NCI-H187 (cell line): Measurements from ENCODE around the gene PDZD4.

Source experiments
- DNase-seq, 2 experiments: peaks; one replicate each; lab custom pipeline; 2025; lab: John Stamatoyannopoulos, UW

PDZD4 gene

DNA sequence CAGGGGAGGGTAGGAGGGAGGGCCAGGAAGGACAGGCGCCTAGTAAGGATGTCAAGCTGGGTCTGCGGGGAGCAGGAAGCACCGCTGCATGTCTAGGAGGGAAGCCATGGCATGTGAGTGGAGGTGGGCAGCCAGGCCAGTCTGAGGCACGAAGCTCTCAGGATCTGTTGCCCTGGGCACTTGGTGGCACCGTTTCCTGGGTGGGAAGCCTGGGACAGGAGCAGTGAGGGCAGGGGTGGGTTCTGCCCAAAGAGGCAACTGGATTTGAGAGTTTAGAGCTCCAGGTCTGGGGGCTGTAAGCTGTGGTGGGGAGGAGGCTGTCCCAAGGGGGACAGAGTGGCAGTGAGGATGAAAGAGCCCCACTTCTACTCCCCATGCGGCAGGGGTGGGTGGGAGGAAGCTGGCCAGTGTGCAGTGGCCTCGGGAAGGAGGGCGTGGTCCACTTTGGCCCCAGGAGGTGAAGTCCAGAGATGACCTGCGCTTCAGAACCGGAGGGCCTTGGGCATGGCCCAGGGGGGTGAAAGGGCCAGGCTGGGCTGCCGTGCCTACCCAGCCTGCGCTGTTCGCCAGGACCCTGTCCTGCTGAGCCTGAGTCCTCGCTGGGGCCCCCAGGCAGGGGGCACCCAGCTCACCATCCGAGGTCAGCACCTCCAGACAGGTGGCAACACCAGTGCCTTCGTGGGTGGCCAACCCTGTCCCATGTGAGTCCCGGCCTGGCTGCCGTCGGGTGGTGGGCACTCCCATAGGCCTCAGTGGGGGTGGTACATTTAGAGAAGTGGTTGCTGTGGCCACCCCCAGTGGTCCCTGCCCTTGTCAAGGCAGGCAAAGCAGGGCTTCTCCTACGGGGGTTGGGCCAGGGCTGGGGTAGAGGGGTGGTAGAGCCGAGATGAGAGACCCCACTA lies 57.8 kb downstream of the PDZD4 start:
- DNase-seq, result no peak

DNA sequence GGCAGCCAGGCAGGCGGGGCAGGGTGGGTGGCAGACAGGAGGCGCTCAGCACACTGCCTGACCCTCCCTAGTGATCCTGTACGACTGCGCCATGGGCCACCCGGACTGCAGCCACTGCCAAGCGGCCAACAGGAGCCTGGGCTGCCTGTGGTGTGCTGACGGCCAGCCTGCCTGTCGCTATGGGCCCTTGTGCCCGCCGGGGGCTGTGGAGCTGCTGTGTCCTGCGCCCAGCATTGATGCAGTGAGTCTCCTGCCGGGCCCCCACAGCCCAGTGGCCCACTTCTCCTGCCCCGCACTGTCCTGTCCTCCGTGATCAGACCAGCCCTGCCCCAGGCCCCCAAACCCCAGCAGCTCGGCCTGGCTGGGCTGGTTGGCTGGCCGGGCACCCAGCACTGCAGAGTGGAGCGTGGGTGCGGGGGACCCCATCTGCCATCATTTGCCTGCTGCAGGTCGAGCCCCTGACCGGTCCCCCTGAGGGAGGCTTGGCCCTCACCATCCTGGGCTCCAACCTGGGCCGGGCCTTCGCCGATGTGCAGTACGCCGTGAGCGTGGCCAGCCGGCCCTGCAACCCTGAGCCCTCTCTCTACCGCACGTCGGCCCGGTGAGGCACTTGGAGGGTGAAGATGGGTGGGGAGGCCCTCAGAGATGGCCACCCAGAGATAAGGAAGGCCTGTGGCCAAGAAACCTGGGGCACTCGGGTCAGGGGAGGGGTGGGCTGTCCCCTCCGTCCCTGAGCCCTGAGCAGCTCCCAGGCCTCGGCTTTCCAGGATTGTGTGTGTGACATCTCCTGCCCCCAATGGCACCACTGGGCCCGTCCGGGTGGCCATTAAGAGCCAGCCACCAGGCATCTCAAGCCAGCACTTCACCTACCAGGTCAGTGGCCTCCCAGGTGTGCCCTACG lies 58.7 kb downstream of the PDZD4 start:
- no peak for DNase-seq

DNA sequence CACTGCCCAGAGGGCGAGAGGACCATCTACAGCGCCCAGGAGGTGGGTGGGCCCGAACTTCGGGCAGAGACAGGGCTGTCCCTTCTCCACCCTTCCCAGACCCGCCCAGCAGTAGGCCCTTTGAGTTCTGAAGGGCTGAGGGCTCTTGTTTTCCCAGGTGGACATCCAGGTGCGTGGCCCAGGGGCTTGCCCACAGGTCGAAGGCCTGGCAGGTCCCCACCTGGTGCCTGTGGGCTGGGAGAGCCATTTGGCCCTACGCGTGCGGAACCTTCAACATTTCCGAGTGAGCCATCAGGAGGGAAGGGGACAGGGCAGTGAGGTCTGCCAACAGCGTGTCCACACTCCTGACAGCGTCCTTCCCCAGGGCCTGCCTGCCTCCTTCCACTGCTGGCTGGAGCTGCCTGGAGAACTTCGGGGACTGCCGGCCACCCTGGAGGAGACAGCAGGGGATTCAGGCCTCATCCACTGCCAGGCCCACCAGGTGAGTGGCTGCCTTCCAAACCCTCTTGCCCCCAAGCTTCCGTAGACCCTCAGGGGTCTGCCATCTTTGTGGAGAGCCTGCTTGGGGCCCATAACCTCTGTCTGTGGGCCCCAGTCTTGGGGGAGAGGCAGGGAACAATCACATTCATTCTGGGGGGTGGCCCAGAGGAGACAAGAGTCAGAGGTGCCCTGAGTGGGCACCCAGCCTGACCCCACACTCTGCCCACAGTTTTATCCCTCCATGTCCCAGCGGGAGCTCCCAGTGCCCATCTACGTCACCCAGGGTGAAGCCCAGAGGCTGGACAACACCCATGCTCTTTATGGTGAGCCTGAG lies 59.5 kb downstream of the PDZD4 start:
- no peak for DNase-seq

DNA sequence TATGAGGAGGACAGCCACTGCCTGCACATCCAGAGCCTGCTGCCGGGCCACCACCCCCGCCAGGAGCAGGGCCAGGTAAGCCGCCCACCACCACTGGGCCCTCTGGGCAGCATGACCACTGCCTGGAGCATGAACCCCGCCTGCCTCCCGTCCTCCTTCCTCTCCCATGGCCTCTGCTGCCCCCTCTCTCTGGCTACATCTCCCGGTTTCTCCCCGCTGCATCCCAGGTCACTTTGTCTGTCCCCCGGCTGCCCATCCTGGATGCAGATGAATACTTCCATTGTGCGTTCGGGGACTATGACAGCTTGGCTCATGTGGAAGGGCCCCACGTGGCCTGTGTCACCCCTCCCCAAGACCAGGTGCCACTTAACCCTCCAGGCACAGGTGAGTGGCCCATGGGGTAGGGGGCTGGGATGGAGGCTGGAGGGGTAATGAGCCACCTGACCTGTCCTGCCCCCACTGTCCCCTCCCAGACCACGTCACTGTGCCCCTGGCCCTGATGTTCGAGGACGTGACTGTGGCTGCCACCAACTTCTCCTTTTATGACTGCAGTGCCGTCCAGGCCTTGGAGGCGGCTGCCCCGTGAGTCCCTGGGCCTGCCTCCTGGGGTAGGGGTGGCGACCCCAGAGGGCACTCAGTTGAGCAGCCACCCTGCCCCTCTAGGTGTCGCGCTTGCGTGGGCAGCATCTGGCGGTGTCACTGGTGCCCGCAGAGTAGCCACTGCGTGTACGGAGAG lies 60.3 kb downstream of the PDZD4 start:
- no peak for DNase-seq

DNA sequence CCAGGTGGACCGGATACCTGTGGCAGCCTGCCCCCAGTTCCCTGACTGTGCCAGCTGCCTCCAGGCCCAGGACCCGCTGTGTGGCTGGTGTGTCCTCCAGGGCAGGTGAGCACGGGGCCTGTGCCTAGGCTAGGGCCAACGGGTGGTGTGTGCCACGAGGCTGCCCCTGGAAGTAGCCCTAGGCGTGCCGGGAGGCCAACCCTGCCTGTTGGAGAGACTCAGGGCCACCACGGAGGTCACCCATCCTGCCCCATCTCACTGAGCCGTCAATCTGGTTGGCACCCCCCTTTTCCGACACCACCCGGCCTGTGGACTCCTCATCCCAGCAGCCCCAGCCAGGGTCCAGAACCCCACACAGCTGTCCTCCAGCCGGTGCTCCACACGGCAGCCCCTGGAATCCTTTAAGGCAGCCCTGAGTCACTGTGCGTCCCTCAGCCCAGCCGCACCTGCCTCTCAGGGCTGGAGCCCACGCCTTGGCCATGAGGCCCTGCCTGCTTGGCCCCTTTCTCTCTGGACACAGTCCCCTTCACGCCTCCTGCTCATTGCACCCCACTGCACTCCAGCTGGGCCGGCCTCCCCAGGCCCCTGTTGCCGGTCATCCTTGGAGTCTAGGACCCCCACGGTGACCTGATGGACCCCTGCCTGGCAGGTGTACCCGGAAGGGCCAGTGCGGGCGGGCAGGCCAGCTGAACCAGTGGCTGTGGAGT lies 61.0 kb downstream of the PDZD4 start:
- no peak for DNase-seq

DNA sequence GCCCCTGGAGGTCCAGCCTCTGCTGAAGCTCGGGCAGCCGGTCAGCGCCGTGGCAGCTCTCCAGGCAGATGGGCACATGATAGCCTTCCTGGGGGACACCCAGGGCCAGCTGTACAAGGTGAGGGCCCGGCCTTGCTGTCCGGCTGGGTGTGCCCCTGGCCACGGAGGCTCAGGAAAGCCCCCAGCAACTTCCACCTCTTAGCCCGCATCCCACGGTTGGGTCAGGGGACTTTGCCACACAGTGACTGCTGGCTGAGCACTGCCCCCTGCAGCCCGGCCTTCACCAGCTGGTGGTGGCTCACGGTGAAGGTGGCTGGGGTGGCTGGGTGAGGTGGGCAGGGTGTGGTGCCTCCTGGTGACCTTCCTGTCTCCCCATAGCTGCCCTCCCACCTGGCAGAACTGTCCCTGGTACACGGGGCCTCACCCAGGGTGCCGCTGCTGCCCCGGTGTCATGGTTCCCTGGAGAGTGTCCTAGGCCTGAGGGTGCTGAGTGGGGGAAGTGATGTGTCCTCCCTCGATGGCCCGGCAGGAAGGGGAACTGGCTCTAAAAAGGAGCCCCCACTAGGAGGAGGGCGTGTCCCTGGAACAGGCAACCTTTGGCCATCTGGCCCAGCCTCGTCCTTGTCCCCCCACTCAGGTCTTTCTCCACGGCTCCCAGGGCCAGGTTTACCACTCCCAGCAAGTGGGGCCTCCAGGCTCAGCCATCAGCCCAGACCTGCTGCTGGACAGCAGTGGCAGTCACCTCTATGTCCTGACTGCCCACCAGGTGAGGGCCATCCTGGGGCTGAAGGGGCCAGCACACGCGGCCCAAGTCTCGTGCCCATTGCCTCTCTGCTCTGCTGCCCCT lies 61.8 kb downstream of the PDZD4 start:
- no peak for DNase-seq

DNA sequence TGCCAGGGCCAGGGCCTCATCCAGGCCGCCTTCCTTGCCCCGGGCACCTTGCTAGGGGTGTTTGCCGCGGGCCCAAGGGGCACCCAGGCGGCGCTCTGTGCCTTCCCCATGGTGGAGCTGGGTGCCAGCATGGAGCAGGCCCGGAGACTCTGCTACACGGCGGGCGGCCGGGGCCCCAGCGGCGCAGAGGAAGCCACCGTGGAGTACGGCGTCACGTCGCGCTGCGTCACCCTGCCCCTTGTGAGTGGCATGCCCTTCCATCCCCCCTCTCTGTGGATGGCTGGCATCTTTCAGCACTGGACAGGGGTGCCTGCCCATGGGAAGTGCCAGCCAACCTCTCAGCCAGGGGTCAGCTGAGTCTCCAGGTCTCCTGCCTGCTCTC lies 62.7 kb downstream of the PDZD4 start:
- no peak for DNase-seq

DNA sequence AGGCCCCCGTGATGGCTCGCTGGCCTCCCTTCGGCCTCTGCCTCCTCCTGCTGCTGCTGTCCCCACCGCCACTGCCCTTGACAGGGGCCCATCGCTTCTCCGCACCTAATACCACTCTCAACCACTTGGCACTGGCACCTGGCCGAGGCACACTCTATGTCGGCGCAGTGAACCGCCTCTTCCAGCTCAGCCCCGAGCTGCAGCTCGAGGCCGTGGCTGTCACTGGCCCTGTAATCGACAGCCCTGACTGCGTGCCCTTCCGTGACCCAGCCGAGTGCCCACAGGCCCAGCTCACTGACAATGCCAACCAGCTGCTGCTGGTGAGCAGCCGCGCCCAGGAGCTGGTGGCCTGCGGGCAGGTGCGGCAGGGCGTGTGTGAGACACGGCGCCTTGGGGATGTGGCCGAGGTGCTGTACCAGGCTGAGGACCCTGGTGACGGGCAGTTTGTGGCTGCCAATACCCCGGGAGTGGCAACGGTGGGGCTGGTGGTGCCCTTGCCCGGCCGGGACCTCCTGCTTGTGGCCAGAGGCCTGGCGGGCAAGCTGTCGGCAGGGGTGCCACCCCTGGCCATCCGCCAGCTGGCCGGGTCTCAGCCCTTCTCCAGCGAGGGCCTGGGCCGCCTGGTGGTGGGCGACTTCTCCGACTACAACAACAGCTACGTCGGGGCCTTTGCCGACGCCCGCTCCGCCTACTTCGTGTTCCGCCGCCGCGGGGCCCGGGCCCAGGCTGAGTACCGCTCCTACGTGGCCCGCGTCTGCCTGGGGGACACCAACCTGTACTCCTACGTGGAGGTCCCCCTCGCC lies 63.3 kb downstream of the PDZD4 start:
- DNase-seq, result no peak

DNA sequence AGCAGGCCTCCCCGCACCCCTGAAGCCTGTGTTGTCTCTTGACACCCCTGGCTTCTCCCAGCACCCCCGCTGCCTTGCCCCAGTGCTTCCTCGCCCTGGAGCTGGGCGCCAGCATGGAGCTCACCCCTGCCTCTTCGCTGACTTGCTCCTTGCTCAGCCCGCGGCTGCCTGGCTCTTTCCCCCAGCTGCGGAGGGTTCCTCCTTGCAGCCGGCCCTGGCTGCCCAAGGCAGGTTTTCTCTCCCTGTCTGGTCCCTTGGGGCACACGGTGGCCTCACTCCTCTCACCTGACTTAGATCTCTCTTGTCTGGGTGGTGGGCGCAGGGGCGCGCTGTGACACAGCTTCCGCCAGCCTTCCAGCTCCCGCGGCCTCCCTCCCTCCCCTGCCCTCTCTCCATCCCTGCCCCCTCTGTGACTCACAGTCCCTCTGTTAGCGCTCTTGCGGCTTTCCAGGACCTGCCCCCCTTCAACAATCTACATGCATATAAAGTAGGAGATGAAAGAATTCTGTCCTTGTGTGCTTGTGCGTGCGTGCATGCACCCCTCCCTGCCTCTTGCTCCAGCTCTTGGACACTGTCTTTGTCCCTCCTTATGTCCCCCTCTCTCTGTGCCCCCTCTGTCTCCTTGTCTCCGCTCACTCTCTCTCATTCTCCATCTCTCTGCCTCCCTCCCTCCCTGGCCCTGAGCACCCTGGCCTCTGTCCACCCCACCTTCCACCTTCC lies 64.1 kb downstream of the PDZD4 start:
- DNase-seq, result peak in 1 of 2 experiments; percentile 32

DNA sequence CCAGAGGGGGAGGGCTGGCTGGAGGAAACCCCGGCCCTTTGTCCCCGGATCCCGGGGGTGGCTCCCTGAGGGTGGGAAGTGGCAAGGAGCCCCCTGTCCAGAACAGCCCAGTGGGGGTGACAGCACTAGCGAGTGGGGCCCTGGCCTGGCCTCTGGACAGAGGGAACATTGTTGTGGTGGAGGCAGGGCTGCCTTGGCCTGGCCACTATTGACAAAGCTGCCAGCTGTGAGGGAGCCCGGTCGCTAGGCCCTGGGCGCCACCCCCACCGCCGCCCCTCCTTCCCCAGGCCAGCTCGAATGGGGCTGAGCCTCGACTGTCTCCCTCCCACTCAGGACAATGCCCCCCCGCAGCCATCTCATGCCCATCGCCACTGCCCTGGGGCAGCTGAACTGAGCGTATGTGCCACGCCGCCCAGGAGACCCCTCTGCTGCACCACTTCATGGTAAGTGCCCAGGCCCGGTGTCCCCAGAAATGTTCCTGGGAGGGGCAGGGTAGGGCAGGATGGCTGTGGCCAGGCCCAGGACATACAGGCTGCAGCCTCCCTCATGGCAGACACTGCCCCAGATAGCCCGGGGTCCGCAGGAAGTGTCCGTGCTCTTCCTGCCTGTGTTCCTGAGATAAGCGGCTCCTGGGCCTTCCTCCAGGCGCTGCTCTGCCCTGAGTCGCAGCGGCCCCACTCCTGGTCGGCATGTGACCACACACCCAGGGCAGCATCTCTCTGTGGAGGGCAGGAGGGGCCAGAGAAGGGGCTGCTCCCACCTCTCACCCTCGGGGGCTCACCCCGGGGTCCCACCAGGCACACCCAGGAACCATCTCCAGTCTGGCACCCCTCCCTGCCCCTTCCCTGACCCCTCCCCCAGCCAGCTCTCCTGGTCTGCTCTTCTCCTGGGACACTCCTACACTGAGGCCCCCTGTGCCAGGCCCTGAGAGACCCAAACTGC lies 64.9 kb downstream of the PDZD4 start:
- DNase-seq, result no peak

DNA sequence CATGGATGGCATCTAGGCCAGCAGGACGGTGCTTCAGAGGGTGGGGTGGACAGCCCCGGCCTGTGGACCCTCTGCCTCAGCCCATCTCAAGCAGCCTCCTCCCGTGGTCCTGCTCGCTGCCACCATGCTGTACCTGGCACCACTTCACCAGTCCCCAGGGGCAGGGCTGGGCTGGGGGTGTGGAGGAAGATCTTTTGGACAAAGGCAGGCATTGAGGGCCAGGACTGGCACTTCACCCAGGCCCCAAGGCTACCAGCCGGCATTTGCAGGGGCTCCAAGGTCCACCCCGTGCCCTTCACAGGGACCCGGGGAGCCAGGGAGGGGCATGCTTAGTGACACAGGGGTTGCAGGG lies 65.6 kb downstream of the PDZD4 start:
- no peak for DNase-seq

DNA sequence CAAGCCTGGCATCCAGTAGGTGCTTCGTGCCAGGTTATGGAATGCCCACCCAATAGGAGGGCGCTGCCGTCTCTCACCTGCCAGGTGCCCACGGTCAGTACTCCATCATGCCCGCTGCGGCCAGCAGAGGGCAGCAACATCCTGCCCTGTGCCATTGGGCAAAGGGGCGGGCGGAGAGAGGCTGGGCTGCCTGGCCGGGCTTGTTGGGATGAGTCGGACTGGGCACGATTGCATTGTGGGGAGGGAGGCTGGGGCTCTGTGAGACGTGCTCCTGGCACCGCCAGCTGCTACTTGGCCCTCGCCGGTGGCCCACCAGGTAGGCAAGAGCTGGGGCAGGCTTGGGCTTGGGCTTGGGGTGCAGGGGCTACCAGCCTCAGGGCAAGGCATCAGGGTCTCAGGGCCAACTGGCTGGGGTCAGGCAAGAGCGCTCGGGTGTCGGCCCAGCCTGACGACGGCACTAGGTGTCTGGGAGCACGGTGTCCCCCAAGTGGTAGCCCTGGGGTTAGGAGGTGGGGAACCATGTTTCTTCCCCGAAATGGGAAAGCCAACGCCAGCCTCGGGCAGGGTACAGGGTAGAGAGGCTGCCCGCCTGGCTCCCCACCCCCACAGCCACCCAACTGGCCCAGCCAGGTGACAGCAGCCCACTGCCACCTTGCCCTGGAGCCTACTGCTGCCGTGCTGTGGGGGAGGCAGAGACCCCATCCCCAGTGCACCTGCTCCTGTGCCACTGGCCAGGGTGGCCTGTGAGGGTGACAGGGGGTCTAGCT lies 66.2 kb downstream of the PDZD4 start, which contains the start of gene PLXNB3:
TSS of gene PLXNB3 (plus strand) at position 261 of the 767 bp plus-strand sequence. CDS start 1,287 bp downstream, outside the sequence.
- DNase-seq, result peak; percentile 67 to 85

DNA sequence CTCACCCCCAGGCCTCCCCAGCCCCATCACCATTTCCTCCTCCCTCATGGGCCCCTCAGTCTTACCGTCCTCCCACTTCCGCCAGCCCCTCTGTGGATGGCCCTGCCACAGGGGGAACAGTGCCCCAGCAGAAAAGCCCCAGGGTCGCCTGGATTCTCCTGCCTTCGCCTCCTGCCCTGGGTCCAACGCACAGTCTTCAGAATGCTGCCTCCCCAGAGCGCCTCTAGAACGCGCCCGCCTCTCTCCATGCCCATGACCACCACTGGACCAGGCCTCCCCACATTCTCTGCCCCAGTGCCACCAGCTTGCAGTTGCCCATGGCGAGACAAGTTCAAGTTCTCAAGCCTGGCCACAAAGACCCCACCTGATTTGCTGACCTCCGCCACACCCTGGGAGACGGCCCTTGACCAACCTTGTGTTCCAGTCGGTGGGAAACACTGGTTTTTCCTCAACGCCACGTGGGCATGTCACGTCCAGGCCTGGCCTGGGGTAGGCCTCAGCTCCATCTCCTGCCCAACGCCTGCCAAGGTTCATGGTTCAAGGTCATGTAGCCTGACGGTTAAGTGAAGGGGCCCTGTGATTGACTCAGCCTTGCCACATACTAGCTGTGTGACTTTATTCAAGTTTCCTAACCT lies 66.9 kb downstream of the PDZD4 start:
- DNase-seq, result no peak

DNA sequence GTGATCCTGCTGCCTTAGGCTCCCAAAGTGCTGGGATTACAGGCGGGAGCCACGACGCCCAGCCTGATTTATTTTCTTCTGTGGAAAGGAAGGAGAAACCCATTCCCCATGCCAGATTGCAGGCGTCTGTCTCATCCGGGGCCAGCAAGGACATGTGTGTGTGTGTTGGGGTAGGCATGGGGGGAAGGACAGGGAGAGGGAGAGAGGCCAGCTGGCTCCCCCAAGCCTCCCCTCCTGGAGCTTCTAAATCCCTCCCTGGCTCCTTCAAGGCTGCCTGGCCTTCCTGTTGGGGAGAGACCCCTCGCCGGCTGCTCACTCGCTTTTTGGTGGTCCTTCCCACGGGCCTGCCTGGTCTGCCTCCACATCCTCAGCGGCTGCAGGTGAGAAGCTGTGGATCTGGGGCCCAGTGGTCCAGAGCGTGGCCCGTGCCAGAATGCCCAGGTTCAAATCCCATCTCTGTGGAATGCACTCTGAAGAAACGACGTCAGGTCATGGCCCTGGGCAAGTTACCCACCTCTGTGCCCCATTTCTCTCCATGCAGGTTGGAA lies 67.6 kb downstream of the PDZD4 start:
- DNase-seq, result no peak

DNA sequence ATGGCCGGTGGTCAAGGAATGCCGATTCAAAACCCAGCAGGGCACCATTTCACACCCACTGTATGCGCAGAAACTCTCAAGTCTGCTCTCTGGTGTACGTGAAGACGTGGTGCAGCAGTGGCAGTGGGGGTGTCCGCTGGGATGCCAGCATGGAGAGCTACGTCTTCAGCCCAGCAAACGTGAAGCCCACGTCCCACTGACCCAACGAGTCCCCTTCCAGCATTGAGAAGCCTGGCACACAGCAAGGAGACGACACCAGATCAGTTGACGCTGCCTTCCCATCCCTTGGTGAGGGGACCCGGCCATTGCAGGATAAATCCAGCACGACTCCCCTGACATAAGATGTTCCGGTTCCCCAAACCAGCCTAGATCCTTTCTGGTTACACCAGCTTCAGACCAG lies 68.5 kb downstream of the PDZD4 start:
- DNase-seq, result no peak

DNA sequence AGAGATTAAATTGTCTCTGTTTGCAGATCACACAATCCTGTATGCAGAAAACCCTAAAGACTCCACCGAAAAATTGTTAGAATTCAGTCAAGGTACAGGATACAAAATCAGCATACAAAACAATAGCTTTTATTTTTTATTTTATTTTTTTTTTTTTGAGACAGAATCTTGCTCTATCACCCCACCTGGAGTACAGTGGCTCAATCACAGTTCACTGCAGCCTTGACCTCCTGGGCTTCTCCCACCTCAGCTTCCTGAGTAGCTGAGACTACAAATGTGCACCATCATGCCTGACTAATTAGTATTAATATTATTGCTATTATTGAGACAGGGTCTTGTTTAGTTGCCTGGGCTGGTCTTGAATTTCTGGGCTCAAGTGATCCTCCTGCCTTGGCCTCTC lies 75.2 kb downstream of the PDZD4 start:
- no peak for DNase-seq
